ENCODE data around the gene TEF.

GRCh38 chr22:41407433-41407832 is 25.7 kb downstream of the TEF start:
- TF ChIP-seq CTCF (IDR thresholded peaks at IDR 0.05; ENCODE audit: low read length) (no peak), EZH2 (optimal IDR thresholded peaks at IDR 0.05; ENCODE audit: low read depth, low read length) (no peak), EZH2phosphoT487 (IDR thresholded peaks at IDR 0.05; ENCODE audit: low read length) (no peak)

All from MM.1S (cell line).